CD4-positive, alpha-beta memory T cell (primary cell): ENCODE results near the gene ERC2. TPM values are rescaled to one million over a fixed set of nuclear protein-coding genes. Genes with fewer than 3 reads are reported as not detected.

ENCODE experiments used
- CTCF ChIA-PET: fragments of 350-600 bp; sonication (Branson Sonifier 250); formaldehyde crosslinking; loops from one replicate; lab custom pipeline; 2021; ENCODE audit warnings: inconsistent platforms; ENCODE audit not compliant: partially characterized antibody; lab: Charles Lee
- POLR2A ChIA-PET: fragments of 350-600 bp; sonication (Branson Sonifier 250); formaldehyde crosslinking; loops from one replicate; lab custom pipeline; 2021; ENCODE audit not compliant: partially characterized antibody; lab: Charles Lee
- DNase-seq, 5 donors: peaks; one replicate each; pipeline versions ENCODE4 v3.0.0 to v3.0.0-alpha.2; 2020 to 2022; ENCODE audit warnings: mixed read lengths in 1 of 5
- H3K27ac ChIP-seq: one replicate; pipeline ENCODE4 v1.7.0; 2013; ENCODE audit warnings: low read depth, low read length
- H3K27me3 ChIP-seq: 2 replicates; pipeline ENCODE4 v1.7.0; 2013; ENCODE audit warnings: mild to moderate bottlenecking, low read length, moderate library complexity; ENCODE audit not compliant: insufficient read depth
- H3K36me3 ChIP-seq: 2 replicates; pipeline ENCODE4 v1.7.0; 2013; ENCODE audit warnings: mild to moderate bottlenecking, low read length, moderate library complexity; ENCODE audit not compliant: insufficient read depth
- H3K4me1 ChIP-seq: 2 replicates; pipeline ENCODE4 v1.7.0; 2013; ENCODE audit warnings: mild to moderate bottlenecking, low read length, moderate library complexity; ENCODE audit not compliant: insufficient read depth
- H3K4me3 ChIP-seq, 2 donors: one replicate each; pipeline ENCODE4 v1.7.0; 2013; ENCODE audit warnings: low read length in 2 of 2, mild to moderate bottlenecking in 1 of 2
- H3K9me3 ChIP-seq, 2 donors: one replicate each; pipeline ENCODE4 v1.7.0; 2013; ENCODE audit warnings: low read length in 2 of 2, control low read depth in 1 of 2; ENCODE audit not compliant: control insufficient read depth in 1 of 2
- H3K27ac Mint-ChIP-seq, 7 donors: one replicate each; pipeline ENCODE4 v1.8.0; 2020 to 2021; ENCODE audit warnings: mixed read lengths in 7 of 7, mild to moderate bottlenecking in 6 of 7, inconsistent platforms in 3 of 7, moderate library complexity in 3 of 7
- H3K27me3 Mint-ChIP-seq, 2 donors: one replicate each; pipeline ENCODE4 v1.8.0; 2020 to 2021; ENCODE audit warnings: mixed read lengths in 2 of 2
- H3K36me3 Mint-ChIP-seq, 2 donors: one replicate each; pipeline ENCODE4 v1.8.0; 2020 to 2021; ENCODE audit warnings: mixed read lengths in 2 of 2, inconsistent platforms in 1 of 2, mild to moderate bottlenecking in 1 of 2
- H3K4me1 Mint-ChIP-seq, 4 donors: one replicate each; pipeline ENCODE4 v1.8.0; 2020 to 2021; ENCODE audit warnings: mixed read lengths in 4 of 4, mild to moderate bottlenecking in 1 of 4
- H3K4me3 Mint-ChIP-seq, 8 donors: one replicate each; pipeline ENCODE4 v1.8.0; 2020 to 2021; ENCODE audit warnings: mixed read lengths in 8 of 8, mild to moderate bottlenecking in 7 of 8, moderate library complexity in 6 of 8, inconsistent platforms in 3 of 8
- H3K9me3 Mint-ChIP-seq, 8 donors: one replicate each; pipeline ENCODE4 v1.8.0; 2020 to 2021; ENCODE audit warnings: mixed read lengths in 8 of 8, mild to moderate bottlenecking in 5 of 8, inconsistent platforms in 3 of 8, moderate library complexity in 1 of 8
- intact Hi-C: fragments of 100-400 bp; cut with micrococcal nuclease; formaldehyde crosslinking; loops from one replicate; pipeline ENCODE4 v1.15.1; 2023
- polyA plus RNA-seq, 2 donors: library from polyadenylated mRNA; unstranded; fragments of 300-500 nt; fragmentation: Illumina TruSeq; gene quantifications; one replicate each; pipeline ENCODE4 v1.2.3, GENCODE V29; 2021
- total RNA-seq, 2 experiments: library from RNA; stranded (reverse); gene quantifications; one replicate each; pipeline ENCODE4 v1.2.3, GENCODE V29; 2021

ERC2 gene
- total and polyA plus RNA-seq, 4 experiments from 2014 or later, result not detected

GRCh38 chr3:55622733-55623132 lies 845.5 kb downstream of the ERC2 start:
- H3K4me1 ChIP-seq, result no peaks in the 10 kb centered on the region
- Mint-ChIP-seq H3K4me1 (no peaks in the 10 kb centered on the region), H3K9me3 (peaks cover 0 to 13% (median 2%) of the 10 kb centered on the region in 8 donors), H3K4me3 (no peak overlapping the region), H3K36me3 (no peaks in the 10 kb centered on the region), H3K27ac (no peak overlapping the region), H3K27me3 (no peaks in the 10 kb centered on the region)
- H3K9me3 ChIP-seq, result no peaks in the 10 kb centered on the region
- H3K27me3 ChIP-seq, result no peaks in the 10 kb centered on the region
- DNase-seq, result no peak
- H3K4me3 ChIP-seq, result no peak overlapping the region
- ChIA-PET CTCF (no interaction called here), POLR2A (no interaction called here)
- no peak overlapping the region for H3K27ac ChIP-seq
- no peaks in the 10 kb centered on the region for H3K36me3 ChIP-seq
- intact Hi-C loops, result no loop called here

- Mint-ChIP-seq H3K9me3 (peaks cover 0 to 13% (median 2%) of the 10 kb centered on the region in 8 donors), H3K27me3 (no peaks in the 10 kb centered on the region), H3K27ac (no peak overlapping the region), H3K4me3 (no peak overlapping the region), H3K36me3 (no peaks in the 10 kb centered on the region), H3K4me1 (no peaks in the 10 kb centered on the region)
- intact Hi-C loops, result no loop called here
- ChIA-PET POLR2A (no interaction called here), CTCF (no interaction called here)
- H3K27ac ChIP-seq, result no peak overlapping the region
- no peak for DNase-seq
- no peaks in the 10 kb centered on the region for H3K4me1 ChIP-seq
- H3K36me3 ChIP-seq, result no peaks in the 10 kb centered on the region
- H3K9me3 ChIP-seq, result no peaks in the 10 kb centered on the region
- H3K27me3 ChIP-seq, result no peaks in the 10 kb centered on the region
- H3K4me3 ChIP-seq, result no peak overlapping the region
Observed at GRCh38 chr3:55622116-55622515, 846.2 kb downstream of the ERC2 start.

GRCh38 chr3:55621648-55622047 lies 846.6 kb downstream of the ERC2 start:
- CTCF ChIA-PET, result no interaction called here
- Mint-ChIP-seq H3K36me3 (no peaks in the 10 kb centered on the region), H3K9me3 (peaks cover 0 to 13% (median 2%) of the 10 kb centered on the region in 8 donors), H3K4me1 (no peaks in the 10 kb centered on the region), H3K27ac (no peak overlapping the region), H3K4me3 (no peak overlapping the region), H3K27me3 (no peaks in the 10 kb centered on the region)
- Histone ChIP-seq H3K27me3 (no peaks in the 10 kb centered on the region), H3K27ac (no peak overlapping the region), H3K36me3 (no peaks in the 10 kb centered on the region), H3K4me3 (no peak overlapping the region), H3K9me3 (no peaks in the 10 kb centered on the region), H3K4me1 (no peaks in the 10 kb centered on the region)
- POLR2A ChIA-PET, result no interaction called here
- DNase-seq, result no peak
- intact Hi-C loops, result no loop called here

- H3K4me1 ChIP-seq, result no peaks in the 10 kb centered on the region
- Mint-ChIP-seq H3K4me3 (no peak overlapping the region), H3K4me1 (no peaks in the 10 kb centered on the region), H3K9me3 (peaks cover 0 to 13% (median 2%) of the 10 kb centered on the region in 8 donors), H3K27ac (no peak overlapping the region), H3K27me3 (no peaks in the 10 kb centered on the region), H3K36me3 (no peaks in the 10 kb centered on the region)
- POLR2A ChIA-PET, result no interaction called here
- no peak for DNase-seq
- no peaks in the 10 kb centered on the region for H3K27me3 ChIP-seq
- intact Hi-C loops, result no loop called here
- CTCF ChIA-PET, result no interaction called here
- no peak overlapping the region for H3K4me3 ChIP-seq
- no peaks in the 10 kb centered on the region for H3K9me3 ChIP-seq
- H3K27ac ChIP-seq, result no peak overlapping the region
- H3K36me3 ChIP-seq, result no peaks in the 10 kb centered on the region
Observed at GRCh38 chr3:55621026-55621422, 847.2 kb downstream of the ERC2 start.

- Mint-ChIP-seq H3K27ac (no peak overlapping the region), H3K4me3 (no peak overlapping the region), H3K27me3 (peaks cover 0 to 1% of the 10 kb centered on the region in 2 donors), H3K36me3 (no peaks in the 10 kb centered on the region), H3K4me1 (no peaks in the 10 kb centered on the region), H3K9me3 (peaks cover 0 to 13% (median 2%) of the 10 kb centered on the region in 8 donors)
- CTCF ChIA-PET, result no interaction called here
- no peak for DNase-seq
- Histone ChIP-seq H3K27ac (no peak overlapping the region), H3K9me3 (no peaks in the 10 kb centered on the region), H3K4me3 (no peak overlapping the region), H3K27me3 (no peaks in the 10 kb centered on the region), H3K36me3 (no peaks in the 10 kb centered on the region), H3K4me1 (no peaks in the 10 kb centered on the region)
- POLR2A ChIA-PET, result no interaction called here
- intact Hi-C loops, result no loop called here
Observed at GRCh38 chr3:55620351-55621025, 847.8 kb downstream of the ERC2 start.

GRCh38 chr3:55619046-55619808 lies 849.0 kb downstream of the ERC2 start:
- no peaks in the 10 kb centered on the region for H3K4me1 Mint-ChIP-seq
- intact Hi-C loops, result no loop called here
- peaks cover 0 to 9% (median 2%) of the 10 kb centered on the region in 8 donors for H3K9me3 Mint-ChIP-seq
- H3K27me3 Mint-ChIP-seq, result peaks cover 0 to 1% of the 10 kb centered on the region in 2 donors
- no peaks in the 10 kb centered on the region for H3K4me1 ChIP-seq
- H3K9me3 ChIP-seq, result no peaks in the 10 kb centered on the region
- ChIA-PET POLR2A (no interaction called here), CTCF (no interaction called here)
- H3K27ac Mint-ChIP-seq, result no peak overlapping the region
- no peaks in the 10 kb centered on the region for H3K36me3 Mint-ChIP-seq
- H3K4me3 Mint-ChIP-seq, result no peak overlapping the region
- no peaks in the 10 kb centered on the region for H3K27me3 ChIP-seq
- H3K36me3 ChIP-seq, result no peaks in the 10 kb centered on the region
- H3K4me3 ChIP-seq, result no peak overlapping the region
- H3K27ac ChIP-seq, result no peak overlapping the region
- DNase-seq, result no peak

- H3K27ac Mint-ChIP-seq, result no peak overlapping the region
- H3K27me3 Mint-ChIP-seq, result peaks cover 0 to 1% of the 10 kb centered on the region in 2 donors
- H3K36me3 Mint-ChIP-seq, result no peaks in the 10 kb centered on the region
- intact Hi-C loops, result no loop called here
- ChIA-PET POLR2A (no interaction called here), CTCF (no interaction called here)
- H3K9me3 Mint-ChIP-seq, result peaks cover 0 to 5% (median 2%) of the 10 kb centered on the region in 8 donors
- no peaks in the 10 kb centered on the region for H3K4me1 ChIP-seq
- H3K4me3 Mint-ChIP-seq, result no peak overlapping the region
- no peak for DNase-seq
- H3K4me3 ChIP-seq, result no peak overlapping the region
- no peak overlapping the region for H3K27ac ChIP-seq
- no peaks in the 10 kb centered on the region for H3K27me3 ChIP-seq
- H3K4me1 Mint-ChIP-seq, result no peaks in the 10 kb centered on the region
- no peaks in the 10 kb centered on the region for H3K36me3 ChIP-seq
- no peaks in the 10 kb centered on the region for H3K9me3 ChIP-seq
Observed at GRCh38 chr3:55617385-55617784, 850.9 kb downstream of the ERC2 start.
